Endothelial cell of umbilical vein (primary cell): ENCODE measurements around the gene UBL3. TPM values are rescaled to one million over a fixed set of nuclear protein-coding genes. Genes with fewer than 3 reads are reported as not detected.

ENCODE experiments used
- BruUV-seq: library from RNA; stranded (reverse); fragments of 400-500 nt; replicated peaks from 2 replicates; lab custom pipeline; 2021; lab: Mats Ljungman, UMichigan
- CTCF ChIA-PET: fragments of 300-600, 350-600 bp; sonication (Branson Sonifier 250); formaldehyde crosslinking; loops from one replicate; lab custom pipeline; 2021; ENCODE audit warnings: antibody characterized with exemption, inconsistent platforms; lab: Charles Lee
- POLR2A ChIA-PET: fragments of 300-600, 350-600 bp; sonication (Branson Sonifier 250); formaldehyde crosslinking; loops from one replicate; lab custom pipeline; 2021; ENCODE audit warnings: antibody characterized with exemption, inconsistent platforms; lab: Charles Lee
- DNase-seq: peaks from one replicate; pipeline ENCODE4 v3.0.0-alpha.2; 2011; ENCODE audit warnings: low read depth, low spot score
- FAIRE-seq: peaks from 2 replicates; lab custom pipeline; 2011; peaks lifted over from hg19 to GRCh38; lab: Jason Lieb, UNC
- H2AFZ ChIP-seq: 2 replicates; pipeline ENCODE4 v1.6.0; 2012; ENCODE audit warnings: low read depth, low read length, control low read depth, inconsistent platforms
- H3K27ac ChIP-seq: 2 replicates; pipeline ENCODE4 v1.5.1; 2011; ENCODE audit warnings: low read depth, mild to moderate bottlenecking, control low read depth, low read length, moderate library complexity; ENCODE audit not compliant: insufficient read depth
- H3K27me3 ChIP-seq, 2 experiments: 2 replicates each; pipeline versions ENCODE4 v1.6.0 to v1.6.1; 2011; ENCODE audit warnings: low read length in 2 of 2, mixed read lengths in 1 of 2; ENCODE audit not compliant: control insufficient read depth in 2 of 2, insufficient read depth in 2 of 2
- H3K36me3 ChIP-seq, 2 experiments: 2 replicates in 1 of 2; 3 replicates in 1 of 2; pipeline ENCODE4 v1.5.1; 2011; ENCODE audit warnings: low read length in 2 of 2, mild to moderate bottlenecking in 1 of 2, moderate library complexity in 1 of 2; ENCODE audit not compliant: control insufficient read depth in 2 of 2, insufficient read depth in 2 of 2; ENCODE audit errors: extremely low read depth in 1 of 2
- H3K4me1 ChIP-seq: 3 replicates; pipeline ENCODE4 v1.5.1; 2011; ENCODE audit warnings: mild to moderate bottlenecking, low read length; ENCODE audit not compliant: control insufficient read depth, insufficient read depth; ENCODE audit errors: extremely low read depth
- H3K4me2 ChIP-seq: 2 replicates; pipeline ENCODE4 v1.6.1; 2011; ENCODE audit warnings: low read length, control low read depth, mixed read lengths; ENCODE audit not compliant: insufficient read depth
- H3K4me3 ChIP-seq, 3 experiments: fragments of 200-600 bp in 1 of 3; sonication (generic), shearing (Covaris generic) in 1 of 3; replicated peaks in 1 of 3; 2 replicates each; pipeline ENCODE4 v1.5.1; 2011 to 2016; ENCODE audit warnings: control low read depth in 3 of 3, low read length in 3 of 3, mild to moderate bottlenecking in 2 of 3, inconsistent platforms in 1 of 3, low read depth in 1 of 3, moderate library complexity in 1 of 3; ENCODE audit not compliant: insufficient read depth in 1 of 3
- H3K79me2 ChIP-seq: 2 replicates; pipeline ENCODE4 v1.6.0; 2012; ENCODE audit warnings: low read length, inconsistent platforms; ENCODE audit not compliant: control insufficient read depth, insufficient read depth
- H3K9ac ChIP-seq: replicated peaks from 2 replicates; pipeline ENCODE3; 2011; ENCODE audit warnings: low read length, control low read depth; ENCODE audit not compliant: insufficient read depth; ENCODE audit errors: extremely low read depth
- H3K9me1 ChIP-seq: replicated peaks from 3 replicates; pipeline ENCODE4 v1.6.0; 2011; ENCODE audit warnings: mild to moderate bottlenecking, low read length; ENCODE audit not compliant: control insufficient read depth, insufficient read depth; ENCODE audit errors: extremely low read depth
- H3K9me3 ChIP-seq: replicated peaks from 2 replicates; pipeline ENCODE4 v1.5.1; 2012; ENCODE audit warnings: low read length, inconsistent platforms; ENCODE audit not compliant: control insufficient read depth, insufficient read depth
- H4K20me1 ChIP-seq: replicated peaks from 2 replicates; pipeline ENCODE3; 2011; ENCODE audit warnings: mild to moderate bottlenecking, low read length; ENCODE audit not compliant: control insufficient read depth, insufficient read depth; ENCODE audit errors: extremely low read depth
- EZH2 ChIP-seq: IDR thresholded peaks from 2 replicates; pipeline ENCODE4 v1.6.1; 2012; ENCODE audit warnings: borderline replicate concordance, low read depth, mild to moderate bottlenecking, moderate library complexity, low read length, inconsistent platforms; ENCODE audit not compliant: severe bottlenecking
- FOS ChIP-seq: IDR thresholded peaks from 2 replicates; pipeline ENCODE4 v1.6.1; 2011; ENCODE audit warnings: mild to moderate bottlenecking, low read length, moderate library complexity, borderline replicate concordance; ENCODE audit not compliant: insufficient read depth
- GATA2 ChIP-seq: IDR thresholded peaks from 2 replicates; pipeline ENCODE4 v1.7.0; 2011; ENCODE audit warnings: low read depth, mild to moderate bottlenecking, moderate library complexity, mixed read lengths, low read length; ENCODE audit not compliant: insufficient read length, insufficient read depth
- JUN ChIP-seq: IDR thresholded peaks from 2 replicates; pipeline ENCODE4 v1.6.1; 2011; ENCODE audit warnings: borderline replicate concordance, low read depth; ENCODE audit not compliant: insufficient read length, insufficient read depth
- POLR2A ChIP-seq: IDR thresholded peaks from 2 replicates; pipeline ENCODE4 v1.6.1; 2012; ENCODE audit warnings: low read depth, mild to moderate bottlenecking, control low read depth, low read length
- dilution Hi-C: fragments of 300-500 bp; cut with MboI; formaldehyde crosslinking; loops from one replicate; pipeline ENCODE4 v1.15.0; 2019; ENCODE audit warnings: low sequenced_read_pairs; ENCODE audit not compliant: extremely low pct_ligation_motif_present
- intact Hi-C: fragments of 100-400 bp; cut with micrococcal nuclease; formaldehyde crosslinking; loops from one replicate; pipeline ENCODE4 v1.10.0; 2022
- polyA plus RNA-seq, 4 experiments: library from polyadenylated mRNA; depleted of rRNA in 3 of 4; stranded (reverse) in 3 of 4; unstranded in 1 of 4; fragments of >200 nt; gene quantifications; 2 replicates each; pipeline versions ENCODE4 v1.2.1 to v1.2.3, GENCODE V29; 2011 to 2012; ENCODE audit warnings: missing spikeins in 1 of 4
- total RNA-seq: library from RNA; stranded (reverse); gene quantifications from 2 replicates; pipeline ENCODE4 v1.2.3, GENCODE V29; 2021
- TF ChIP-seq, protein P1 (sequence below), 2 donors: IDR thresholded peaks; 1 replicate in 1 of 2; 2 replicates in 1 of 2; pipeline ENCODE4 v1.5.1; 2011; ENCODE audit warnings: low read length in 2 of 2, mild to moderate bottlenecking in 2 of 2, moderate library complexity in 2 of 2, control low read depth in 1 of 2, inconsistent platforms in 1 of 2, low read depth in 1 of 2; ENCODE audit not compliant: insufficient read depth in 1 of 2; ENCODE audit errors: extremely low read depth in 1 of 2

The UBL3 gene
- total and polyA plus RNA-seq, 2 donors (not counting 3 experiments of a cell fraction or from before 2014, with no cell fraction given): 4.8 to 11.8 TPM

DNA sequence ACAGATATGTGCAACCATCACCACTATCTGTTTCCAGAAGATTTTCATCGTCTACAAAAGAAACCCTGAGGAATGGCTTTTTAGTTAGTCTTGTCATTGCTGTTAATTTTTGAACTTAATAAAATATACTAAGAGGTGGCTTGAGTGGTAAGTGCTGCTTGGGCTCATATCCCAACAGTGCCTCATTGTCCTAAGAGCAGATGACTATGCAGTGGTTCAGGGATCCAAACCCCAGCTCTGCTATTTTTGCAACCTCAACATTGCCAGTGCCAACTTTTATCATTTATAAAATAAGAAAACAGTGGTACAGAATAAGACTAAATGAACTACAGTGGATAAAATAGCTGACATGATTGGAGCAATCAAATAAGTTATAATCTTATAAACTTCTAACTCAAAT, 131.7 kb downstream of the UBL3 start:
- Histone ChIP-seq H3K9me1 (no peaks in the 10 kb centered on the region), H3K4me3 (no peak overlapping the region), H3K36me3 (no peaks in the 10 kb centered on the region), H3K4me1 (no peaks in the 10 kb centered on the region), H3K79me2 (no peaks in the 10 kb centered on the region), H3K9ac (no peak overlapping the region), H3K27me3 (peaks cover 7 to 12% of the 10 kb centered on the region in 2 experiments), H2AFZ (no peak overlapping the region), H3K9me3 (no peaks in the 10 kb centered on the region), H4K20me1 (no peaks in the 10 kb centered on the region), H3K27ac (no peak overlapping the region), H3K4me2 (no peak overlapping the region)
- no TSS peak for BruUV-seq
- intact Hi-C loops: no loop called here
- dilution Hi-C loops: loop anchor here (25.0 kb wide), 1 partner anchor 256 kb away; no protein-coding TSS in a partner anchor
- POLR2A ChIA-PET: no interaction called here
- TF ChIP-seq POLR2A (no peak), EZH2 (no peak), JUN (no peak)
- TF ChIP-seq, protein P1, sequence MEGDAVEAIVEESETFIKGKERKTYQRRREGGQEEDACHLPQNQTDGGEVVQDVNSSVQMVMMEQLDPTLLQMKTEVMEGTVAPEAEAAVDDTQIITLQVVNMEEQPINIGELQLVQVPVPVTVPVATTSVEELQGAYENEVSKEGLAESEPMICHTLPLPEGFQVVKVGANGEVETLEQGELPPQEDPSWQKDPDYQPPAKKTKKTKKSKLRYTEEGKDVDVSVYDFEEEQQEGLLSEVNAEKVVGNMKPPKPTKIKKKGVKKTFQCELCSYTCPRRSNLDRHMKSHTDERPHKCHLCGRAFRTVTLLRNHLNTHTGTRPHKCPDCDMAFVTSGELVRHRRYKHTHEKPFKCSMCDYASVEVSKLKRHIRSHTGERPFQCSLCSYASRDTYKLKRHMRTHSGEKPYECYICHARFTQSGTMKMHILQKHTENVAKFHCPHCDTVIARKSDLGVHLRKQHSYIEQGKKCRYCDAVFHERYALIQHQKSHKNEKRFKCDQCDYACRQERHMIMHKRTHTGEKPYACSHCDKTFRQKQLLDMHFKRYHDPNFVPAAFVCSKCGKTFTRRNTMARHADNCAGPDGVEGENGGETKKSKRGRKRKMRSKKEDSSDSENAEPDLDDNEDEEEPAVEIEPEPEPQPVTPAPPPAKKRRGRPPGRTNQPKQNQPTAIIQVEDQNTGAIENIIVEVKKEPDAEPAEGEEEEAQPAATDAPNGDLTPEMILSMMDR (IDR thresholded peaks at IDR 0.05; ENCODE audit: extremely low read depth in 1 of 2, insufficient read depth in 1 of 2, low read depth in 1 of 2, low read length in 2 of 2): no peak
- CTCF ChIA-PET: no interaction called here
- no peak for FAIRE-seq
- no peak for DNase-seq

DNA sequence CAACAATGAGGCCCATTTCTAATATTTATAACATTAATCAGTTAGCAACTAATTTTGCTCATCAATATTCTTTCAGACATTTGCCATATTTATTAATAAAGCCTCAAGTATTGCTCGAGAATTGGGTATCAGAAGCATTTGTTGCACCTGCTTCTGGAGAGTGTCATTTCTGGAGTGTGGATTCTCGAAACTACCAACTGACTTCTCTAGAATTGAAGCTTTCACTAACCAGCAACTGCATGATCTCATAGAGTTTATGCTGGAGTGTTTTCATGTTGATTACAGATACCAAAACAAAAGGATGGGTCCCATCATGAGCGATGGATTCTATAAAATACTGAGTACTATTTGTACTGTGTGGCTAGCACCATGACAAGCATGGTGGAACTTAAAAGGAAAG, 133.9 kb downstream of the UBL3 start:
- Histone ChIP-seq H3K4me1 (no peaks in the 10 kb centered on the region), H3K27ac (no peak overlapping the region), H3K27me3 (peaks cover 10 to 14% of the 10 kb centered on the region in 2 experiments), H3K36me3 (no peaks in the 10 kb centered on the region), H3K9me3 (no peaks in the 10 kb centered on the region), H3K4me2 (no peak overlapping the region), H3K4me3 (no peak overlapping the region), H3K79me2 (no peaks in the 10 kb centered on the region), H3K9ac (no peak overlapping the region), H3K9me1 (no peaks in the 10 kb centered on the region), H2AFZ (no peak overlapping the region), H4K20me1 (no peaks in the 10 kb centered on the region)
- intact Hi-C loops (no loop called here), dilution Hi-C loops (loop anchor here (25.0 kb wide), 1 partner anchor 254 kb away; no protein-coding TSS in a partner anchor)
- no TSS peak for BruUV-seq
- FAIRE-seq (no peak), DNase-seq (no peak)
- TF ChIP-seq FOS (no peak), EZH2 (no peak), POLR2A (no peak), GATA2 (no peak)
- TF ChIP-seq, protein P1 (IDR thresholded peaks at IDR 0.05; ENCODE audit: extremely low read depth in 1 of 2, insufficient read depth in 1 of 2, low read depth in 1 of 2, low read length in 2 of 2): no peak
- POLR2A ChIA-PET: no interaction called here
- CTCF ChIA-PET: interaction anchor here (1.7 kb wide), 1 partner anchor 12 kb away, joined by 5 read pairs; no protein-coding TSS in a partner anchor
